HG02571 (cell line): ENCODE results near the gene KAT6B.
"Not testable (repeated sequence)": the region's sequence is repeated elsewhere in the genome, so short reads cannot be mapped to it uniquely, and the experiment has no call there.

Experiments
- ATAC-seq: cut with Tn5 transposase; IDR thresholded peaks from one replicate; pipeline ENCODE4 v1.9.1; 2021; ENCODE audit warnings: mild to moderate bottlenecking, moderate library complexity; ENCODE audit not compliant: unreplicated experiment

The KAT6B gene

DNA sequence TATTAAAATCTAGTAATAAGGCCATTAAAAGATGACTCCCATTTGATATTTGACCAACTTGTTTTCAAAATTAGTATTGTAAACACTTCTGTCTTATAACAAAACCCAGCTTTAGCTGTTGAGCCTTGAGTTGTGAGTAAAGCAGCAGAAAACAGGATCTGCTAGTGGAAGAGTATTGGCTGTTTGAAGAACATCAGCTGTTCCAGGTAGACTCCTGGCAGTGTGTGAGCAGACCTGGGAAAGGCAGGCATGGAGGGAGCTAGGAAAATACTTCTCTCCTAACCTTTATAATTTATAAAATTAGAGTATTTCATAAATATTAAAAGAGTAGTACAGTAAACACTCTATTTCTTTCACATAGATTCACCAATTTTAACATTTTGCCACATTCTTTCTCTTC, 29.0 kb downstream of the KAT6B start:
- ATAC-seq = no peak

DNA sequence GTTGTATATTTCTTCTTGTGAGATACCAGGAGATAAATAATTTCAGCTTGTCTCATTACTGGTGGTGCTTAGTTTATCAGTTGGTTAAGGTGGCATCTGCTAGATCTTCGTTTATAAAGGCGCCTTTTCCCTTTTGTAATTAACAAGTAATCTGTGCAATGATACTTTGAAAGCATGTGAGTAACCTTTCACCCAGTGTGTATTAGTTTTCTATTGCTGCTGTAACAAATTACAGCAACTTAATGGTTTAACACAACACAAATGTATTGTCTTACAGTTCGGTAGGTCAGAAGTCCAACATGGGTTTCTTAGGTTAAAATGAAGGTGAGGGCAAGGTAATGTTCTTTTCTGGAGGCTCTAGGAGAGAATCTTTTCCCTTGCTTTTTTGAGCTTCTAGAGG, 30.5 kb downstream of the KAT6B start:
- ATAC-seq = no peak

DNA sequence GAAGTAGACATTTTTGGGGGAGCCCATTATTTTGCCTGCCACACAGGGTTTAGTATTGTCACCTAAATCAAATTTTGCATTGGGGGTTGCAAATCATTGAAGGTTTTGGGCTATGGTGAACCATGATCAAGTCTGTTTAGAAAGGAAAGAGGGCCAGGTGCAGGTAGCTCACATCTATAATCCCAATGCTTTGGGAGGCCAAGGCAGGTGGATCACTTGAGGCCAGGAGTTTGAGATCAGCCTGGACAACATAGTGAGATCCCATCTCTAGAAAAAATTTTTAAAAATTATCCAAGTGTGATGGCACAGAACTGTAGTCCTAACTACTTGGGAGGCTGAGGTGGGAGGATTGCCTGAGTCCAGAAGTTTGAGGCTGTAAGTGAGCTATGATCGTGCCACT, 31.2 kb downstream of the KAT6B start:
- ATAC-seq = no peak

DNA sequence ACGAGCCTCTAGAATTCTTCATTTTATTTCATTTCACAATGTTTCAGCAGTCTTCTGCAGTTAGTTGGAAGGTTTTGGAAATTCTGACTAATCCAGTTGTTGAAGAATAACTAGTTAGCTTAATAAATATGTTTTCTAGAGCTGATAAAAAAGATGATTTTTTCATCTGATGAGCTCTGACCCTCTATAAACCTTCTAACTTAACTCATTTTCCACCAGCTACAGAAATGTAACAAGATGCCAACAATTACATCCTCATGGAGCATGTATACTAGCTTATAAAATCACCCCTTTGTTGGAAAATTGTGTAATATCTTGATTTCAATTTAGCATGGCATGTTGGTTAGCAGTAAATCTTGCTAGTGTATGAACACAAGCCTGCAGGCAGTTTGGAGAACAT, 33.1 kb downstream of the KAT6B start:
- no peak for ATAC-seq

DNA sequence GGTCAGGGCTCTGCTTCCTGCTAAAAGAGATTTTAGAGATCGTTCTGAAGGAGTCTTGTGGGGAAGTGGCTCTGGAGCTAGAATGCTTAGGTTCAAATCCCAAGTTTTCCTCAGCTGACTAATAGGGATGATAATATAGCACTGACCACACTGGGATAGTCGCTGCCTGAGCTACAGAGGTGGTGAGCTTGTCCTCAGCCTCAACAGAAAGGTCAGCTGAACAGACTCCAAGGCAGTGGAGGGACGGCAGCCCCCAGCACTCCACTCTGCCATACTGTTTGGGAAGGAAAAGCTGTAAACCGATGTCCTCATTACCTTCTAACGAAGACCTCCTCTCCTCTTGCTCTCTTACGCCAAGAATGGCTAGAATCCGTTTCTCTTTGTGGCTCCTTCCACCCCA, 36.2 kb downstream of the KAT6B start:
- ATAC-seq = no peak

DNA sequence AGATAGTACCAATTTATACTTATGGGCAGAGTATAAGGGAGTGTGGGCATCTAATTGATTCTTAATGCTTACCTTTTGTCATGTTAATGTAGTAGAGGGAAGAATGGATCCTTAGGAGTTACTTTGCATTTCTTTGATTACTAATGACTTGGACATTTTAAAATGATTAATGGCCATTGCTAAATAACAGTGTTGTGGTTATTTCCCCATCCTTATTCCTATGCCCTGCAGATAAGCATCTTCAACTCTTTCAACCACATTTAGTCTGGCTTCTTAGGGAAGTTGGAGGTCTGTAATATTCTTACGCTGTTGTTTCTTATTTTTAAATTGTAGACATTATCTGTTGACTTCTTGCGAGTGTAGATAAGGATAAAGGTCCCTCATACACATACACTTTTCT, 37.2 kb downstream of the KAT6B start:
- ATAC-seq = no peak

DNA sequence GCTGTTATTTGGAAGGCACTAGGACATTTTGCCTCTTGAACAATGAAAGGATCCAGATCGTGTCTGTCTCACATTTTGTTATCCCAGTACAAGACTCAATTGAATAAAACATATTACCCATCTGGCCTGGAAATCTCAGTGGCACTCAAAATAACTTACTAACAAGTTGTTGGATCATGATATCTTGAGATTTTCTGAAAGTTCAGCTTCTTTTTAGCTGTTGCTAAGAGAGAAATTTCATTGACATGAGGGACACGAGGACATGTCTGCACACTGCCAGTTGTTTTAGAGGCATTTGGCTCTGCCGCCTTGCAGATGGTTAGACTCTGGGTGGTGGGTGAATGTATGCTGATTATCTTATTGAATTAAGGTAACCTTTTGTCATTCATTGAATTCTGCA, 41.0 kb downstream of the KAT6B start:
- no peak for ATAC-seq

DNA sequence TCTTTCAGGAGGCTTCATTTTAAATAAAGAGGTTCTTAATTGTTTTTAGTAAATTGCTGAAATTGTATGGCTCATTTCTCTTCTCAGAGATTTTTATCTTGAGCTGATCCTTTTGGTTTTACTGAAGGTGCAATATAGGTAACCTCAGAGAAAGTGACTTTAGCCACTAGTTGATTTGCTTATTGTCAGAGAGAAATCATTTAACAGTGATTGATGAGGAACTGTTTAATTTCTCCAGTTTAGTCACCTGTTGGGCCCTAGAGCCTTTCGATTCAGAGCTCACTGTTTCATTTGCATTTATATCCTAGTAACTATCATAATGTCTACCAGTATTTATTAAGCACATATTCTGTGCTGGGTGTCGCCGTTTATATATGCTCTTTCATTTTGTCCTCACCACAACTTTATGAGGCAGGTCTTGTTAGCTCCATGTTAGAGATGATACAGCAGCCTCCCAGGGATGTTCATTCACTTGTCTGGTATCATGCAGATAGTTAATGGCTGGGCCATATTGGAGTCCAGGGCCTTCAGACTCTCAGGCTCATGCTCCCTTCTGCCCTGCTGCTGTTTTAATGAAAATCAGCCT, 42.1 kb downstream of the KAT6B start:
- ATAC-seq = no peak

DNA sequence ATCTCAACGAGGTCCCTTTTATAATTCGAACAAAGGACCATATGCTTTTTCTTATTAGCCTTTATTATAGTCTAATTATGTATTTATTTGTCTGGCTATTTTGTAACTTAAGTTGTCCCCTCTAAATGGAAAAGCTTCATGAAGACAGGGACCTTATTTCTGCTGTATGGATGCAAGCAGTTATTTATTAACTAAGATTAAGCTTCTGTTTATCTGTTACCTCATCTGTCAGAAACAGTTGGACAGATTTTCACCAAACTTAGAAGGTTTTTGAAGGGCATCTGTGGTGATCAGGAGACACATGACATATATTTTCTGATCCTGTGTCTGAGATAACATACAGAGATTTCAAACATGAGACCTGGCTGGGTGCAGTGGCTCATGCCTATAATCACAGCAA, 43.2 kb downstream of the KAT6B start:
- no peak for ATAC-seq

DNA sequence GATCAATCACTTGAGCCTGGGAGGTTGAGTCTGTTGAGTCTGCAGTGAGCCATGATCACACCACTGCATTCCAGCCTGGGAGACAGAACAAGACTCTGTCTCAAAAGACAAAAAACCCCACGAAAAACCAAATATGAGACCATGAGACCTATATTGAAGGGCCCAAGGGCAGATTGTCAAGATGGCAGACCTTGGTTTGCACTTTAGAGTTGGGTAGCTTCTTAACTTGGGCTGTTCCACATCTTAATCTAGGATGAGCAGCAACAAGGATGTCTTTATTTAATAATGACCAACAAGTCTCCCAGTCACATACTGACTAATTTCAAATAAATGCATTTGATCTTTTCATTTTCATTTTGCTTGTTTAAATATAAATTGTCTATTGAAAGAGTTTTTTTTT, 43.8 kb downstream of the KAT6B start:
- ATAC-seq = no peak

DNA sequence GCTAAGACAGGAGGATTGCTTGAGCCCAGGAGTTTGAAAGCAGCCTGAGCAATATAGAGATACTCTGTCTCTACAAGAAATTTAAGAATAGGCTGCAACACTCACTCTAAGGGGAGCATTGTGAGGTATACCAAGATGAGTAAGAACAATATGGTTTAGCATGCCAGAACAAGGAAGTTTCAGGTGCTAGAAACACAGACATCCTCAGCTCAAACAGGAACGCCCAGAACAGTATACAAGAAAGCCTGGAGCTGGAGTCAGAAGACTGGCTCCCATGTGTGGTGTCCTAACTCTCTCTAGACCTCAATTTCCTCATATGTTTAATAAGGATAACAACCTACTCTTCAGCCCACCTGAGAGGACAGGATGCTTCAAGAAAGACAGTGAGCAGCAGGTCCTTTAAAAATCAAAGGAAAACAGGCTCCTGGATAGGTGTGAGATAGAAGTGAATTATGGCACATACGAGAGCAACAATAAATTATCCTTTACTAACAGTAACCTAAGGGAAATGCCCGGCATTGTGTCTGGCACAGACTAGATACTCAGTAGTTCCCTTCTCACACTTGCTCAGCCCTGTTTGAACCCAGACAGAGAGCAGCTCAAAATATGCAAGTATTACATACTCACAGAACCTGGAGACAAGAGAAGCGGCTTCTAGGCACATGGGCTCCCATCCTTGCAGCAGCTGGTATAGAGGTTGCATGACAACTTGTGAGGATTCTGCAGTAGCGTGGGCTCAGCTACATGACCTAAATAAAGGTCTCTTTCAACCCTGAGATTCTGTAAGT, 45.4 kb downstream of the KAT6B start:
- ATAC-seq = peak; percentile 84

DNA sequence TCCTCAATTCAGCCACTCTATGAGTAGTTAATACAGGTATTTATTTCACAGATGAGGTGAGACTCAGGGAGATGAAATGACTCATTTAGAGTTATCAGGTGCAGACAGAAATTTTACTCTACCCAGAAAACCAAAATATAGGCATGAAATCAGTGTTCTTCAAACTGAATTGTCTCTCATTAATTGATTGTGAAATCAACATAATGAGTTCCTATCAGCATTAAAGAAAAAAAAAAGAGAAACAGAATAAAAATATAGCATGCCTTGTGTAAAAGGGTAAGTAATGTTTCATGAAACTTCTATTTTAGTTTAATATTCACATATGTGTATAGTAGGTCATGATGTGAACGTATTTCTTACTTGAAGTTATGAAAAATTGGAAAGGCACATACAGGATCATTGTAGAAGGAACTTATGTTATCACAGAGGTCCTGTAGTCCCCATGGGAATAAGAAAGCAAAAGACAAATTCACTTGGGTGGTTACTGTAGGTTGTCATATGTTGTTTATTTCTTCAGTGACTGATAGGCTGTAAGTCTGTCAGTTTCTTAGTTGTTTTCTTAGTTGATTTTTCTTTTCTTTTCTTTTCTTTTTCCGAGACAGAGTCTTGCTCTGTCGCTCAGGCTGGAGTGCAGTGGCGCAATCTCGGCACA, 47.5 kb downstream of the KAT6B start:
- no peak for ATAC-seq

DNA sequence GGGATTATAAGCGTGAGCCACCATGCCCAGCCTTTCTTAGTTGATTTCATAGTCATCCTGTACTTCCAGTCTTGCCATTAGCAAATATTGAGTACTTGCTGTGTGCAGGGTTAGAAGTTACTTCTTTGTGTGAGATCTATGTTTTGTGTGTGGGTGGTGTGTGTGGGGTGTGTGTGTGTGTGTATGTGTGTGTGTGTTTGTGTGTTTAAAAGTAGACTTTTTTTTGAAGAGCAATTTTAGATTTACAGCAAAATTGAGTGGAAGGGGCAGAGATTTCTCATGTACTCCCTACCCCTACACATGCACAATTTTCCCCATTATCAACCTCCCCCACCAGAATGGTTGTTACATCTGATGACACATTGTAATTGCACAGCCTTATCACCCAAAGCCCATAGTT, 48.2 kb downstream of the KAT6B start:
- ATAC-seq = no peak

DNA sequence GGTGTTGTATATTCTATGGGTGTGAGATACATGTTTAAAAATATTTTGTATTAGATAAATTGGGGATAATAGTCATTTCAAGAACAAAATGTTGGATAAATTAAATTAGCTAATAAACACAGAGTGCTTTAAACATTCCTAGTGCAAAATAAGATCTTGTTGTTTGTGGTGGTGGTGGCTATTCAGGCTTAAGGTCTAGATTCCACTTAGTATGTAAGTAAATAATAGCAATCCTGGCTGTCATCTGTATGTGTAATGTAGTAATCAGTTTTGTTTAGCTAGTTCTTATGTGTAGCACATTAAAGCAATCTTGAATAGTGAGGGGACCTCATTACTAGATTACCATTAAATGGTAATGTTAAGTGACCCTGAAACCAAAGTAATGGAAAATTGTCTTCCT, 48.7 kb downstream of the KAT6B start:
- no peak for ATAC-seq

DNA sequence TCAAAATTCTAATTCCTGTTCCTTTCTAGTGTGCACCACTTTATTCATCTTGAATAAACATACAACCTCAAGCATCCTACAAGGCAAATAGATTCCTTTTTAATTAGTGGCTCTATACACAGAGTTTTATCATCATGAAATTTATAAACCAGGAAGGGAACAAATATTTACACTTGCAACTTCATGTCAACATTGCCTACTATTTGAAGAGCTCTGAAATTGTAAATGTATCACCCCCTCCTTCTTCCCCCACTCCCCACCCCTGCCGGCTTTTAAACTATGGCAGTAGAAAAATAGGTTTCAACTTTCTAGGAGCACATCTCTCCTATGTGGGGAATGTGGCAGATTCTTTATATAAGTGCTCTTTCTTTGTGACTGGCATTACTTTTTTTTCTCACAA, 49.6 kb downstream of the KAT6B start:
- no peak for ATAC-seq

DNA sequence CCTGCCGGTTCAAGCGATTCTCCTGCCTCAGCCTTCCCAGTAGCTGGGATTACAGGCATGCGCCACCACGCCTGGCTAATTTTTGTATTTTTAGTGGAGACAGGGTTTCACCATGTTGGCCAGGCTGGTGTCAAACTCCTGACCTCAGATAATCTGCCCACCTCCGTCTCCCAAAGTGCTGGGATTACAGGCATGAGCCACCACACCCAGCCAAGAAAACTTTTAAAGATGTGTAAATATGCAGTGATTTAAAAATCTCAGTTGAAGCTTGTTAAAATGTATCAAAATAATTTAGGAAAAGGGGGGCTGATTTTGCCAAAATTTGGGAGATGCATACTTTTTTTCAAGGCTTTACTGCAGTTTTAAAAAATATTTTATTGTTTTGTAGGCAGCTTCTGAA, 50.7 kb downstream of the KAT6B start:
- not testable (repeated sequence) for ATAC-seq

DNA sequence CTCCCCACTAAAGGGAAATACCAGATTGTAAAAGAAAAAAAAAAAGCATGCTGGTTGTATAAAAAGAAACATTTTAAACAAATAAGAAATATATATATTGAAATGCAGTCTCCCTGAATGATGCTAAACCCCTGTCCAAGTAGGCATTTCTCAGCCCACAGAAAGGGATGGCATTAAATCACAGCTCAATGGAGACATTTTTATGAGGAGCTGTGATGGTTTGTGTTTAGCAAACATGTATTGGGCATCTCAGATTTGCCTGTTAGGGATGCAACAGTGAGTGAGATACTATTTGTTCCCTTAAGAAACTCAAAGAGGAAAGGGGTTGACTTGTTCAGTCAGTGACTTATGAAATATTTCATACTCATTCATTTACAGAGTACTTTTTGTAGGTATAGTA, 51.5 kb downstream of the KAT6B start:
- no peak for ATAC-seq

DNA sequence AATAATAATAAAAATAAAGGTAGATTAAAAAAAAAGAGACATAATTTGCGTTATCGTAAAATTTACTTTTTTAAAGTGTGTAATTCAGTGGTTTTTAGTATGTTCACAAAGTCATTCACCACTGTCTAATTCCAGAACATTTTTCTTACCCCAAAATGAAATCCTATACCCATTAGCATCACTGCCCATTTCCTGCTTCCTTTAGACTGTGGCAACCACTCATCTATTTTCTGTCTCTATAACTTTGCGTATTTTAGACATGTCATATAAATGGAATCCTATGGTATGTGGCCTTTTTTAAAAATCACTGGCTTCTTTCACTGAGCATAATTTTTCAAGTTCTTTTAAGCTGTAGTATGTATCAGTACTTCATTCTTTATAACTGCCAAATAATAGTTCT, 53.6 kb downstream of the KAT6B start:
- ATAC-seq = no peak

DNA sequence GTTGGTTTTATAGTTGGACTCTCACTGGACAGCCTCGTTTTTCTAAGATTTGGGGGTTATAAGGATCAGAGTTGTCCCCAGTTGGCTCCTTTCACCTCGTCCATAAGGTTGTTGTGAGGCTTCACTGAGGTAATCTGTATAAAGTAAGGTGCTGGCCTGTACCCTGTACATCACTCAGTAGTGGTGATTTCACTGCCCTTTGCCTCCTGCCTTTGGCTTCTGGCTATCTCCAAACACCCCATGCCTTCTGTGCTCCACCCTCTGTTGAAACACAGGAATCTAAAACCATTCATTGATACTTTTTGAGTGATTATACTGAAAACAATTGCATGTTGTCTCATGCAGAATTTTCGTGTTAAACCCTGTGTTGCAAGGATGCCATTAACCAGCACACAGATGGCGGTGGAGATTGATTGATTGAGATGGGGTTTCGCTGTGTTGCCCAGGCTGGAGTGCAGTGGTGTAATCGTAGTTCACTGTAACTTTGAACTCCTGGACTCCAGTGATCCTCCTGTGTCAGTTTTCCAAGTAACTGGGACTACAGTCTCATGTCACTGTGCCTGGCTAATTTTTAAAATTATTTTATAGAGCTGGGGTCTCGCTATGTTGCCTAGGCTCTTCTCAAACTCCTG, 55.0 kb downstream of the KAT6B start:
- no peak for ATAC-seq

DNA sequence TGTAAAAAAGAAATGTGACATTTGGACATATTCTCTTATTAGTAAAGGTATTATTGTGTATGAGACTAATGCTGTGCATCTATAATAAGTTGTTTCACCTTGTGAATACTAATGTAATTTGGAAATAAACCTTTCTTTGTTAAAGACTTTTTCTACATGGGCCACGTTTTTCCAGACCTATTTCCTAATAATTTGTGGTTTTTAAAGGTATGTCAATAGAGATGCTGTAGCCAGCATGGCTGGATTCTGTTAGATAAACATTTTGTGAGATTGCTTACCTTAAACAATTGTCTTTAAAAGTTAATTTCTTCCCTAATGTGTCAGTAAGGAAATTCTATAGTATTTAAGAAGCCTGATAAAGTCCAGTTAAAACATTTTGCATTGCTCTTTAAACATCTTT, 56.0 kb downstream of the KAT6B start:
- ATAC-seq = no peak

DNA sequence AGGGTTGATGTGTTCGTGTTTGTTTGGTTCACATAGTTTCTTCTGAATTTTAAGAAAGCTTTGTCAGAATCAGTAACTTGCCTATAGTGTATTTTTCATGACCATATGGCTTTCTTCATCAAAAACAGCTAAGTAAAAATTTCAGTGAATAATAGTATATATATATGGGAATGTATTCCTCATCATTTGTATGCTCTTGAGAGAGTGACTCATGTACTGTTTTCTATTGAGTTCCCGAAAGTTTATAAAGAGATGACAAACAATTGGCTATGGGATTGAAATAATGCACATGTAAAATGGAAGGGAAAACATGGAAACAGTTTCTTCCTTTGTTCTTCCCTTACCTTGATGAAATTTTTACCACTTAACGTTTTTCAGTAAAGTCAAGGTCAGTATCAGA, 56.4 kb downstream of the KAT6B start:
- ATAC-seq = no peak

DNA sequence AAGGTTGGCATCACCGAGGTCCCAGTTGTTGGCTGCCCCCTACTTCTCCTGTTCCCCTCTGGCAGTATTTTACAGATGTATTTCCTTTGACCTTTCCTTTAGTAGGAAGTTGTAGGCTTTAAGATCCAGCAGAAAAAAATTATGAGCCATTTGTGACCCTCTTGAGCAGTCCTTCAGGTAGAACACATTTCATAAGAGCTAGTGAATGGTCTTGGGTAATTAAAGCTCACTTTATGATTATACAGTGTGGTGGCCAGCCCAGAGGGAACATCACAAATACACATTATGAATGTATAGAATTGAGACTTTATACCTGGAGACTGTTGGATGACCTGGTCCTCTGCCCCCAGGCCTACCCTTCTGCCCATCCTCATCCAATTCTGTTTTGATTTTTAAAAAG, 57.0 kb downstream of the KAT6B start:
- ATAC-seq = no peak
